ENCODE results near the gene SLC16A3. TPM values are rescaled to one million over a fixed set of nuclear protein-coding genes. Genes with fewer than 3 reads are reported as not detected.

SLC16A3 gene
- total and polyA plus RNA-seq, 10 of the 15 experiments (the other 5 are each of a cell fraction or from before 2014, with no cell fraction given) = 0.10 to 46.5 (median 8.0) TPM

- TF ChIP-seq ASH2L (IDR thresholded peaks at IDR 0.05; ENCODE audit: borderline replicate concordance, low read depth) (no peak), BCL11A (IDR thresholded peaks at IDR 0.05; ENCODE audit: low read depth, low read length) (no peak), SUPT20H (IDR thresholded peaks at IDR 0.05; ENCODE audit: borderline replicate concordance, control insufficient read depth, low read depth, low read length) (no peak), ZNF622 (IDR thresholded peaks at IDR 0.05) (no peak), IKZF2 (IDR thresholded peaks at IDR 0.05) (no peak), KLF5 (IDR thresholded peaks at IDR 0.05; ENCODE audit: partially characterized antibody) (no peak)
- H3K4me1 ChIP-seq (ENCODE audit: control insufficient read depth, insufficient read depth, low read length) = peaks cover 5% of the 10 kb centered on the region
- DNase-seq (ENCODE audit: low read depth, low spot score) (no peak), FAIRE-seq (no peak), ATAC-seq (no peak)
- no peaks in the 10 kb centered on the region for H4K20me1 ChIP-seq (ENCODE audit: control insufficient read depth, insufficient read depth)
- ChIA-PET RAD21 (ENCODE audit: unreplicated experiment) (no interaction called here), POLR2A (no interaction called here), CTCF (no interaction called here), SMC1A (ENCODE audit: uncharacterized antibody, unreplicated experiment) (no interaction called here)
- H3K9ac ChIP-seq (ENCODE audit: control insufficient read depth, insufficient read depth, low read length) = no peak overlapping the region
- BruUV-seq (replicated peaks) = no TSS peak
- H2AFZ ChIP-seq (ENCODE audit: control insufficient read depth, low read depth, low read length) = no peak overlapping the region
- no peak overlapping the region for H3K4me3 ChIP-seq
- in situ Hi-C loops (cut with MboI) = no loop called here
- intact Hi-C loops (cut with micrococcal nuclease; ENCODE audit: unreplicated experiment) = no loop called here
- WGBS (ENCODE audit: insufficient coverage, insufficient replicate concordance, low lambda C conversion rate, missing lambda C conversion rate) = 56% methylated on average over 5 of the region's 5 CpGs
- no peaks in the 10 kb centered on the region for H3K36me3 ChIP-seq (ENCODE audit: control insufficient read depth in 2 of 2, insufficient read depth in 2 of 2, low read length in 1 of 2)
- no peak overlapping the region for H3K4me2 ChIP-seq (ENCODE audit: control insufficient read depth, insufficient read depth)
- no peaks in the 10 kb centered on the region; the same call in 2 of the 3 replicates for H3K9me3 ChIP-seq (replicated peaks; ENCODE audit: control insufficient read depth, insufficient read depth, low read length)
- H3K27me3 ChIP-seq (replicated peaks in 1 of 2; ENCODE audit: control insufficient read depth in 2 of 2, insufficient read depth in 2 of 2, low read length in 1 of 2) = no peaks in the 10 kb centered on the region; a peak in 1 of 4 replicates
- H3K79me2 ChIP-seq (ENCODE audit: control insufficient read depth, insufficient read depth, low read length) = peaks cover 6% of the 10 kb centered on the region
- H3K27ac ChIP-seq (ENCODE audit: control insufficient read depth, insufficient read depth) = no peak overlapping the region
Measured at GRCh38 chr17:82223517-82223916, 5.3 kb upstream of the SLC16A3 start.

DNA sequence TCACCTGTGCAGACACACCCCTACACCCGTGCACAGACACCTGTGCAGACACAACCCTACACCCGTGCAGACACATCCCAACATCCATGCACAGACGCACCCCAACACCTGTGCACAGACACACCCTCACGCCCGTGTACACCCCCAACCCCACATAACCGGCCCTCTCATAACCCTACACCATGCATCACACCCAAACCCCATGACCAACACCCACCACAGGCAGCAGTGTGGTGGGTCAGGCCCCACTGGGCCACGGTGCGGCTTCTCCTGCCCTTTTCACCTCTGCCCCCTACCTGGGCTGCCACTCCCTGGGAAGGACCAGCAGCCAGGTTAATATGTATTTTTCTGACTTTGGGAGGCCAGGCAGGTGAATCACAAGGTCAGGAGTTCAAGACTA lies 4.2 kb upstream of the SLC16A3 start:
- Histone ChIP-seq H3K27me3 (replicated peaks in 1 of 2; ENCODE audit: control insufficient read depth in 2 of 2, insufficient read depth in 2 of 2, low read length in 1 of 2) (no peaks in the 10 kb centered on the region; a peak in 1 of 4 replicates), H3K9me3 (replicated peaks; ENCODE audit: control insufficient read depth, insufficient read depth, low read length) (no peaks in the 10 kb centered on the region; the same call in 2 of the 3 replicates), H3K27ac (ENCODE audit: control insufficient read depth, insufficient read depth) (no peak overlapping the region), H3K4me3 (no peak overlapping the region), H4K20me1 (ENCODE audit: control insufficient read depth, insufficient read depth) (no peaks in the 10 kb centered on the region), H3K79me2 (ENCODE audit: control insufficient read depth, insufficient read depth, low read length) (peaks cover 16% of the 10 kb centered on the region), H3K36me3 (ENCODE audit: control insufficient read depth in 2 of 2, insufficient read depth in 2 of 2, low read length in 1 of 2) (no peaks in the 10 kb centered on the region), H2AFZ (ENCODE audit: control insufficient read depth, low read depth, low read length) (no peak overlapping the region), H3K4me1 (ENCODE audit: control insufficient read depth, insufficient read depth, low read length) (peaks cover 5% of the 10 kb centered on the region), H3K9ac (ENCODE audit: control insufficient read depth, insufficient read depth, low read length) (no peak overlapping the region), H3K4me2 (ENCODE audit: control insufficient read depth, insufficient read depth) (no peak overlapping the region)
- no TSS peak for BruUV-seq (replicated peaks)
- in situ Hi-C loops (cut with MboI) = no loop called here
- ChIA-PET CTCF (no interaction called here), RAD21 (ENCODE audit: unreplicated experiment) (no interaction called here), POLR2A (no interaction called here), SMC1A (ENCODE audit: uncharacterized antibody, unreplicated experiment) (no interaction called here)
- DNase-seq (ENCODE audit: low read depth, low spot score) = no peak
- ATAC-seq = no peak
- WGBS (ENCODE audit: insufficient coverage, insufficient replicate concordance, low lambda C conversion rate, missing lambda C conversion rate) = 72% methylated on average over 8 of the region's 8 CpGs
- intact Hi-C loops (cut with micrococcal nuclease; ENCODE audit: unreplicated experiment) = no loop called here
- TF ChIP-seq SRF (IDR thresholded peaks at IDR 0.05; ENCODE audit: low read depth in 2 of 2, low read length in 2 of 2) (no peak), SMAD5 (IDR thresholded peaks at IDR 0.05; ENCODE audit: low read depth) (no peak), CEBPB (IDR thresholded peaks at IDR 0.05; ENCODE audit: borderline replicate concordance in 1 of 2, low read depth in 2 of 2, low read length in 2 of 2) (no peak), RAD21 (IDR thresholded peaks at IDR 0.05; ENCODE audit: insufficient read depth, low read depth, low read length) (no peak), ZZZ3 (IDR thresholded peaks at IDR 0.05; ENCODE audit: control insufficient read depth, insufficient read length, low read depth) (no peak), EGR1 (IDR thresholded peaks at IDR 0.05; ENCODE audit: borderline replicate concordance in 1 of 2, low read depth in 2 of 2, low read length in 2 of 2) (no peak), HDAC2 (IDR thresholded peaks at IDR 0.05) (no peak), ZNF622 (IDR thresholded peaks at IDR 0.05) (no peak)
- TF ChIP-seq, protein P1, sequence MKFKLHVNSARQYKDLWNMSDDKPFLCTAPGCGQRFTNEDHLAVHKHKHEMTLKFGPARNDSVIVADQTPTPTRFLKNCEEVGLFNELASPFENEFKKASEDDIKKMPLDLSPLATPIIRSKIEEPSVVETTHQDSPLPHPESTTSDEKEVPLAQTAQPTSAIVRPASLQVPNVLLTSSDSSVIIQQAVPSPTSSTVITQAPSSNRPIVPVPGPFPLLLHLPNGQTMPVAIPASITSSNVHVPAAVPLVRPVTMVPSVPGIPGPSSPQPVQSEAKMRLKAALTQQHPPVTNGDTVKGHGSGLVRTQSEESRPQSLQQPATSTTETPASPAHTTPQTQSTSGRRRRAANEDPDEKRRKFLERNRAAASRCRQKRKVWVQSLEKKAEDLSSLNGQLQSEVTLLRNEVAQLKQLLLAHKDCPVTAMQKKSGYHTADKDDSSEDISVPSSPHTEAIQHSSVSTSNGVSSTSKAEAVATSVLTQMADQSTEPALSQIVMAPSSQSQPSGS (IDR thresholded peaks at IDR 0.05; ENCODE audit: low read length) = no peak
- TF ChIP-seq, protein P2, sequence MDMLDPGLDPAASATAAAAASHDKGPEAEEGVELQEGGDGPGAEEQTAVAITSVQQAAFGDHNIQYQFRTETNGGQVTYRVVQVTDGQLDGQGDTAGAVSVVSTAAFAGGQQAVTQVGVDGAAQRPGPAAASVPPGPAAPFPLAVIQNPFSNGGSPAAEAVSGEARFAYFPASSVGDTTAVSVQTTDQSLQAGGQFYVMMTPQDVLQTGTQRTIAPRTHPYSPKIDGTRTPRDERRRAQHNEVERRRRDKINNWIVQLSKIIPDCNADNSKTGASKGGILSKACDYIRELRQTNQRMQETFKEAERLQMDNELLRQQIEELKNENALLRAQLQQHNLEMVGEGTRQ (IDR thresholded peaks at IDR 0.05; ENCODE audit: borderline replicate concordance, low read depth, low read length) = no peak
- no peak for FAIRE-seq
